SK-N-MC (cell line): Measurements from ENCODE around the gene LCE3E.
"Not testable (repeated sequence)": the region's sequence is repeated elsewhere in the genome, so short reads cannot be mapped to it uniquely, and the experiment has no call there.

Source experiments
- DNase-seq: peaks from one replicate; pipeline ENCODE4 v3.0.0-alpha.2; 2011; ENCODE audit warnings: low read depth, low spot score
- H3K27ac ChIP-seq: fragments of 200-600 bp; sonication (generic); 2 replicates; pipeline ENCODE4 v1.5.1; 2016; ENCODE audit warnings: mixed run types
- H3K36me3 ChIP-seq: fragments of 200-600 bp; sonication (generic); 2 replicates; pipeline ENCODE4 v1.6.1; 2017; ENCODE audit warnings: antibody characterized with exemption, low read length, mixed read lengths; ENCODE audit not compliant: insufficient read depth
- H3K4me3 ChIP-seq: fragments of 200-600 bp; sonication (generic); 2 replicates; pipeline ENCODE4 v1.5.1; 2016
- H3K9ac ChIP-seq: fragments of 200-600 bp; sonication (generic); 2 replicates; pipeline ENCODE4 v1.8.0; 2017; ENCODE audit warnings: mixed run types, mixed read lengths; ENCODE audit not compliant: insufficient read length
- H3K9me3 ChIP-seq: fragments of 200-600 bp; sonication (generic); 2 replicates; pipeline ENCODE4 v1.6.1; 2017; ENCODE audit warnings: low read depth, mild to moderate bottlenecking, antibody characterized with exemption, low read length, moderate library complexity, mixed read lengths
- EZH2 ChIP-seq: fragments of 200-600 bp; sonication (generic); IDR thresholded peaks from one replicate; pipeline ENCODE4 v1.6.1; 2017; ENCODE audit warnings: antibody characterized with exemption
- FOXP2 ChIP-seq: optimal IDR thresholded peaks from 2 replicates; pipeline ENCODE3; 2011; ENCODE audit warnings: mild to moderate bottlenecking, moderate library complexity; ENCODE audit not compliant: insufficient read depth; ENCODE audit errors: extremely low read length, control extremely low read depth
- POLR2AphosphoS5 ChIP-seq: IDR thresholded peaks from 2 replicates; pipeline ENCODE4 v1.6.1; 2012; ENCODE audit warnings: mild to moderate bottlenecking, low read depth, low read length, borderline replicate concordance

LCE3E gene

DNA sequence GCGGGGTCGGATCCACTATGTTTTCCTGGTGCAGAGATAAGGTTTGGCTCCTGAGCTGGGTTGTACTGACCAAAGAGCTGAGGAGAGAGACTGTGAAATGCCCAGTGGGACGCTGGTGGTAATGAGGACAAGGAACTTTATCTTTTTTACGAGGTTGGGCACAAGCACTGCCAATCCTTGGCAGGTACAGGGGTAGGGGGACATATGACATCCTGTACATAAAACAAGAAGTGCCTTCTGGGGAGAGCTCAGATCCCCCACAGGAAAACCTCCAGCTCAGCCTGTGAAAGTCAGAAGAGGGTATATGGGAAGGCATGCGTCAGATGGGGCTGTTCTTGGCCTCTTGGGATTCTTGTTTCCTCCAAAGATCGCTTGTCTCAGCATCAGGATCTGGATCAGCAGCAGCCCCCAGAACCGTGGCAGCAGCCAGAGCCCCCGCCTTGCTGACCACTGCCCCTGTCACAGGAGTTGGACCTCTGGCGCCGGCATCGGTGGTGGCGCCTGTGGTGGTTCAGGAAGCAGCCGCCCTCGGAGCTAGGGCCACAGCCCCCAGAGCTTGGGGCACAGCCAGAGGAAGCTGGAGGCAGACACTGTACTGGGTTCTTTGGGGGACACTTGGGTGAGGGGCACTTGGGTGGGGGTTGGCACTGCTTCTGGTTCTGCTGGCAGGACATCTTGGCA lies 905 bp downstream of the LCE3E start:
- DNase-seq: no peak

DNA sequence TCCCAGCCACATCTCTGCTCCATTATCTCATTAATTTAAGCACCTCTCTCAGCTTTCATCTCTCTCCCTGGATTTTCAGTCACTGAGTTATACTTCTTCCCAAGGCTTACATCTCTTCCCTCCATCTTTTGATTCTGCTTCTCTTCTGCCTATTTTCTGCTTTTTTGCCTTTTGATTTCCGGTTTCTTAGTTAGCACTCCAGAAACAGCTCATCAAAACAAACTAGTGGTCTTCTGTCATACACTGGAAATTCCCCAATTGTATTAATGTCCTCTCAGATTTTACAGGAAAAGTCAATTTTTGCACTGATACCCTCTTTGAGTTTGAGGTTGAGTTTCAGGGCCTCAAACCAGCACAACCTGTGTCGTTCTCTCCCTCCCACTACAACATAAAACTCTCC lies 1.5 kb downstream of the LCE3E start:
- Histone ChIP-seq H3K9me3 (no peaks in the 10 kb centered on the region), H3K27ac (no peak overlapping the region), H3K36me3 (no peaks in the 10 kb centered on the region), H3K4me3 (no peak overlapping the region), H3K9ac (no peak overlapping the region)
- no peak for TF ChIP-seq EZH2
- TF ChIP-seq POLR2AphosphoS5: no peak
- no peak for TF ChIP-seq FOXP2
- DNase-seq: no peak

More for the DNA sequence above, 905 bp downstream of the LCE3E start:
- no peak overlapping the region for H3K4me3 ChIP-seq
- TF ChIP-seq POLR2AphosphoS5 (no peak), EZH2 (no peak), FOXP2 (no peak)
- no peaks in the 10 kb centered on the region for H3K9me3 ChIP-seq
- H3K9ac ChIP-seq: no peak overlapping the region
- H3K36me3 ChIP-seq: no peaks in the 10 kb centered on the region
- no peak overlapping the region for H3K27ac ChIP-seq

DNA sequence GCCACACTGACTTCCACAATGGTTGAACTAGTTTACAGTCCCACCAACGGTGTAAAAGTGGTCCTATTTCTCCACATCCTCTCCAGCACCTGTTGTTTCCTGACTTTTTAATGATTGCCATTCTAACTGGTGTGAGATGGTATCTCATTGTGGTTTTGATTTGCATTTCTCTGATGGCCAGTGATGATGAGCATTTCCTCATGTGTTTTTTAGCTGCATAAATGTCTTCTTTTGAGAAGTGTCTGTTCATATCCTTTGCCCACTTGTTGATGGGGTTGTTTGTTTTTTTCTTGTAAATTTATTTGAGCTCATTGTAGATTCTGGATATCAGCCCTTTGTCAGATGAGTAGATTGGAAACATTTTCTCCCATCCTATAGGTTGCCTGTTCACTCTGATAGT lies 18.2 kb downstream of the LCE3E start:
- H3K4me3 ChIP-seq, H3K9ac ChIP-seq, H3K9me3 ChIP-seq, H3K36me3 ChIP-seq, DNase-seq, H3K27ac ChIP-seq: not testable (repeated sequence)

DNA sequence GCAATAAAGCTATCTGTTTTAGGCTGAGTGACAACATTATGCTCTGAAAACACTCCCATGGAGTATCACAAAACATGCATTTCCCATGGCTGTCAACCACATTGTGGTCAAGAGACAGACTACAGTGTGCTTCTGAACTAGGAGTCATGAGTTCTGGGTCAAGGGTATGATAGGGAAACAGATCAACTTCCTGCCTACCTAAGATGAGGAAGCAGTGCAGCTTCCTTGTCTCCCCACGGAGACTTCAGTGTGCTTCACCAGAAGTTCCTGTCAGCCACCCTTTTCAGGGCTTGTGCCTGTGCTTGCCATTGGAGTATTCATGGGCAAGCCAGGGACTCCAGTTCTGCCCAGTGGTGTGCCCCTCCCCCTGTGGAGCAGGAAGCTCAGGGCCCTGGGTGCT lies 19.9 kb downstream of the LCE3E start:
- Histone ChIP-seq H3K9me3 (no peaks in the 10 kb centered on the region), H3K36me3 (no peaks in the 10 kb centered on the region), H3K4me3 (no peak overlapping the region), H3K27ac (no peak overlapping the region), H3K9ac (no peak overlapping the region)
- no peak for TF ChIP-seq EZH2
- no peak for TF ChIP-seq POLR2AphosphoS5
- no peak for TF ChIP-seq FOXP2
- no peak for DNase-seq

DNA sequence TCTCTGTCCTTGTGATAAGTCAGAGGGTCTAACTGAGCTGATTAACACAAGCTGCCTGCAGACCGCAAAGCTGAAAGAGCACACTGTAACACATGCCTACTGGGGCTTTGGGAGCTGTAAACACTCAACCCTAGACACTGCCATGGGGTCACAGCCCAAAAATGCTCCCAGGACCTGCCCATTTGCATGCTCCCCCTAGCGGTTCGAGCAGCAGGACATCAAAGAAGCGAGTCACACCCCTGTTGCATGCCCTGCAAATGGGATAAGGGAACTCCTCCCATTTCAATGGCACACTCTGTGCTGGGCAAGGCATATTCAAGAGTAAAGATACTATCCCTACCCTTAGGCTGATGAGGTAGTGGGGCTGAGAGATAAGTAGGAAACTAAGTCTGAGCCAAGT lies 22.8 kb downstream of the LCE3E start:
- H3K36me3 ChIP-seq: no peaks in the 10 kb centered on the region
- no peak overlapping the region for H3K9ac ChIP-seq
- H3K27ac ChIP-seq: no peak overlapping the region
- no peak for TF ChIP-seq FOXP2
- no peak for TF ChIP-seq EZH2
- no peak for TF ChIP-seq POLR2AphosphoS5
- no peaks in the 10 kb centered on the region for H3K9me3 ChIP-seq
- no peak for DNase-seq
- H3K4me3 ChIP-seq: no peak overlapping the region

DNA sequence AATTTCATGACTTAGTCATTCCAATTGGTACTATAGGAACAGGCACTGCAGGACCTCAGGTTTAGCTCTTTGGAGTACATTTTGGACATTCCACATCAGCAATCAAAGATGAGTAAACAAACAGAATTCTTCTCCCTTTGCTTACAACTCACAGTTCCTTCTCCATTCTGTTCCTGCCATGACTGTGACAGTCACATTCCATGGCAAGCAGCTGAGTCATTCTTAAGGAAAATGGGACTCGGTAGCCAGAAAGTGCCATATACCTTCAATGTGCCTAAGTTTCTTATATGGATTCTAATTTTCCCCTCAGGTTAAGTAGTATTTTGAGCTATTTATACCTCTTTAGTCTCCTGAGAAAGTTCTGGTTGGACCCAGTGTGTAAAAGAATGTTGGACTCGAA lies 26.7 kb downstream of the LCE3E start:
- no peak overlapping the region for H3K27ac ChIP-seq
- H3K9me3 ChIP-seq: no peaks in the 10 kb centered on the region
- H3K4me3 ChIP-seq: no peak overlapping the region
- no peak for DNase-seq
- no peak overlapping the region for H3K9ac ChIP-seq
- no peak for TF ChIP-seq FOXP2
- TF ChIP-seq POLR2AphosphoS5: no peak
- no peak for TF ChIP-seq EZH2
- no peaks in the 10 kb centered on the region for H3K36me3 ChIP-seq

DNA sequence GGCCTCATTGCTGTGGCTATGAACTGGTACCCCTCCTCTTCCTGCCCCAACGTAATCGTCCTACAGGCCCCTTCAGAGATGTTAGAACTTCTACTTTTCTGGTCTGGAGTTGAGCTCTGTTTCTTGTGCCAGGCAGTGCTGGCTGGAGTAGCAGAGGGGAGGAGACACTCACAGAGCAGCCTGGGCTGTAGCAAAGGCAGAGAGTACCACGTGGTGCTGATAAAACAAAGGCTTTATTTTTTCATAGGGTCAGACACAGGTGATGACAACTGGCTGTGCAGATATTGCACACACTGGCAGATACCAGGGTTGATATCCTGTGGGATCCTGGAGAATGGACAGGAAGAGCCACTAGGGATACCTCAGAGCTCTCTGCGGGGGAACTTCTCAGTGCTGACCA lies 29.1 kb downstream of the LCE3E start:
- Histone ChIP-seq H3K9me3 (no peaks in the 10 kb centered on the region), H3K27ac (no peak overlapping the region), H3K36me3 (no peaks in the 10 kb centered on the region), H3K4me3 (no peak overlapping the region), H3K9ac (no peak overlapping the region)
- no peak for TF ChIP-seq EZH2
- no peak for TF ChIP-seq FOXP2
- TF ChIP-seq POLR2AphosphoS5: no peak
- no peak for DNase-seq

DNA sequence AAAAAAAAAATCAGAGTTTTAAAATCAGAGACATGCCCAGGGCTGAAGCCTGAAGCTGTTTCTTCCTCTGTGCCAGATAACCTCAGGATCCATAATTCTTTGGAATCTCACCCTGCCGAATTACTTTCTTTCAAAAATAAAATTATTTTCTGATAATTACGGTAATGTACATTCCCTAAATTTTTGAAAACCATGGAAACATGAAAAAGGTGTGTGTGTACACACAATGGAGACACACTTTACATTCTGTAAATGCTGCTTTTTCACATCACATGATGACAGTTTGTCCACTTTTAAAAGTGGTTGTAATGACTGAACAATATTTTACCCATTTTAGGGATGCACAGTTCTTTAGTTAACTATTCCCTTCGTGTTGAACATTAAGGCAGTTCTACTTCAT lies 30.8 kb downstream of the LCE3E start:
- Histone ChIP-seq H3K36me3 (no peaks in the 10 kb centered on the region), H3K9me3 (no peaks in the 10 kb centered on the region), H3K27ac (no peak overlapping the region), H3K9ac (no peak overlapping the region), H3K4me3 (no peak overlapping the region)
- TF ChIP-seq FOXP2 (no peak), POLR2AphosphoS5 (no peak), EZH2 (no peak)
- DNase-seq: no peak

GRCh38 chr1:152533327-152533938 lies 33.1 kb downstream of the LCE3E start:
- Histone ChIP-seq H3K9me3 (no peaks in the 10 kb centered on the region), H3K9ac (no peak overlapping the region), H3K4me3 (no peak overlapping the region), H3K27ac (no peak overlapping the region), H3K36me3 (no peaks in the 10 kb centered on the region)
- TF ChIP-seq FOXP2: no peak
- TF ChIP-seq EZH2: no peak
- TF ChIP-seq POLR2AphosphoS5: no peak
- DNase-seq: no peak
